ENCODE results near the gene CA5A.
"Not testable (repeated sequence)": the region's sequence is repeated elsewhere in the genome, so short reads cannot be mapped to it uniquely, and the experiment has no call there.

CA5A gene

DNA sequence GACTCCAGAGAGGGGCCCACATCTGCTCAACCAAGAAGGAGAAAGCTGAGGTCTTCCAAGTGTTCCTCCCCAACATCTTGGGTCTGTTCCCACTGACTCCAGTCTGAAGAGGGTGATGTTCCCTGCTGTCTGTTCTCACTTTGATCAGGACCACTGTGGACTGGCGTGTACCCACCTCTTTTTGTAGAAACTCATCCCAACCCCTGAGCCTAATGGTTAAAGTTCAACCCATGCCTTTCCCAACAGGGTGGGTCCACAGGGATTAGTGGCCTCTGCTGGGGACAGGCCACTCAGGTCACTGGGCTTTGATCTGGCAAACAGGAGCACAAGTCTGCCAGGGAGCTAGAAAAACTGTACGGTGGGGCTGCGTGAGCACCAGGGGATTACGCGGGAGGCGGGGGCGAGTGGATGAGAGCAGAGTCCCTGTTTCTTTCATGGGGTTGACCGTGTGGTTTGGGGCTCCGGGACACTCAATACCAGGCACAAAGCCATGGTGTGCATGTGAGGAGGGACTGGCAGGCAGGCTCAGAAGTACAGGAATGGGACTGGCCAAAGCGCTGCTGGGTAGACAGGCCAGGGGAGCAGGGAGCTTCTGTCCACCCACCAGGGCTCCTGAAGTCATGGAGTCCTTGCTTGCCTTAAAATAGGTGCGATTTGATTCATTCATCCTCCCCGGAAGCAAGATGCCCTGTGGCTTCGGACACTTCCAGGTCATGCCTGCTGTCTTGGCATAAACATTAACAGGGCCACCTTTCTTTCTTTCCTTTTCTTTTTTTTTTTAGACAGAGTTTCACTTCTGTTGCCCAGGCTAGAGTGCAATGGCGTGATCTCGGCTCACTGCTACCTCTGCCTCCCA, at the start of gene CA5A:
Gene CA5A (minus strand): TSS at position 155 of the 856 bp plus-strand sequence. CDS start 79 bp downstream, at position 76.
- no peak for DNase-seq

DNA sequence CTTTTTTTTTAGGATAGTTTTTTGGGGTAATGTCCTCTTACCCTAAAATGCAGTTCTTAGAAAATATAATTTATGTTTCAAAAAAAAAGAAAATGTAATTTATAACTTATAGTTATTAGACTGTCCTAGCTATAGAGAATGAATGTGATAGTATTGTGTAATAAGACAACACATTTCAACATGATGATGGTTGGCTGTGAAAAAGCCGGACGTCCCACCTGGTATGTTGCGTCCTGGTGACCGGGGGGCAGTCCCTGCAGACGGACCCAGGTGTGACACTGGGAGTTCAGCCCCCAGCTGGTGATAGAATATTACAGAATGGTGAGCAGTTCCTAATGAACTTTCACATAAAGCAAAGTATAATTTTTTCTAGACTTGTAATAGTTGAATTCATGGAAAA, 49.2 kb upstream of the CA5A start:
- not testable (repeated sequence) for DNase-seq

DNA sequence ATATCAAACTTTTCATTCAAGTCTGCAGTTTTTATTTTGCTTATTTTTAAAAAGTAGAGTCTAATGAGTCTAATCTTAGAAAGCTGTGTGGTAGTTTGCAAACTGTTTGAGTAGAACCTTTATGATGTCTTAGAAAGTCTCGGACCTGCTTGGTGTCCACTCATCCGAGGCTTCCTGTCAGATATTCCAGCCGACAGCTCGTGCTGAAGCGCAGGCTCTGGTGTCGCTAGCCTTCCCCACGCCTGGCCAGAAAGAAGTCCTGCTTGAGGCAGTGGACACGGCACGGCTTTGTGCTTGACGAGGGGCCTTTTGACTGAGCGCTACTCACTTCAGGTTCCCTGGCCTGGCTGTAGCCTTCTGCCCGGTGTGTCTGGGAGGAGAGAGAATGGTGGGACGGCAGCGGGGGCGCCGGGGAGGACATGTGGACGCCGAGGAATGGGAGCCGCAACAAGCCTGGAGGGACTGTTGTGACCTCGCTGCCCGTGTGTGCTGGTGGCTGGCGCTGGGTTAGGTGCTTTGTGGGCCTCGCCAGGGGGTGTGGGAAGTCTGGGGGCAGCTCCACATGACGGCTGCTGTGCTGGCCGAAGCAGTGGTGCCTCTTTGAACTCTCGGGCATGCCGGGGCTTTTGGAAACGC, 48.4 kb upstream of the CA5A start:
- no peak for DNase-seq

DNA sequence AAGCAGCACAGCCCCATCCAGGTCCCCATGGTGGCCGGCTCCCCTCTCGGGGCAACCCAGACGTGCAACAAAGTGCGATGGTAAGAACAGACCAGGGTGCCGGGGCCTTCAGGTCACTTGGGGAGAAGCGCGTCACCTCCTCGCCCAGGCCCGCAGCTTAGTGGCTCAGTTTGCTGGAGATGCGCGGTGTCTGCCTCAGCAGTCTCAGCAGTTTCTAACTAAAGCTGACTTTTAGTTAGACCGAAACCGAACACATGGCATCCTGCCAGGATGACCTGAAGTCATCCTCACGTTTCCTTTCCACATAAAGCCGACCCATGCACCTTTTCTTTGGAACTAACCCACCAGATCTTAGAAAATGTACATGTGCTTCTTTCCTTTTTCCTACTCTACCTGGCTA, 47.9 kb upstream of the CA5A start:
- DNase-seq = not testable (repeated sequence)

DNA sequence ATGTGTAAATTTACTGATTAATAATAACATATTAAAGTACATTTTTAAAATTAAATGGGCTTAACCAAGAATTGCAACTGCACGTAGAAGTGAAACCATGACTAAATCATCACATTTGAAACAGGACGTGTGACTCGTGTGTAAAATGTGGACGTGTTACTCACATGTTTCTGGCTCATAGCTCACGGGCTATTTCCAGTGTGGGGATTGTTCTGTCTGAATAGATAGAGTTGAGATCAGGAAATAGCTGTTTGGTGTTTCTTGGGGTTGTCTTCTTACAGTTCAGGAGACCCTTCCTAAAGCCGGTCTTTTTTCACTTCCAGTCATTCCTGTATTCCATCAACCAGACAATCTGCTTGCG, 47.4 kb upstream of the CA5A start:
- not testable (repeated sequence) for DNase-seq

DNA sequence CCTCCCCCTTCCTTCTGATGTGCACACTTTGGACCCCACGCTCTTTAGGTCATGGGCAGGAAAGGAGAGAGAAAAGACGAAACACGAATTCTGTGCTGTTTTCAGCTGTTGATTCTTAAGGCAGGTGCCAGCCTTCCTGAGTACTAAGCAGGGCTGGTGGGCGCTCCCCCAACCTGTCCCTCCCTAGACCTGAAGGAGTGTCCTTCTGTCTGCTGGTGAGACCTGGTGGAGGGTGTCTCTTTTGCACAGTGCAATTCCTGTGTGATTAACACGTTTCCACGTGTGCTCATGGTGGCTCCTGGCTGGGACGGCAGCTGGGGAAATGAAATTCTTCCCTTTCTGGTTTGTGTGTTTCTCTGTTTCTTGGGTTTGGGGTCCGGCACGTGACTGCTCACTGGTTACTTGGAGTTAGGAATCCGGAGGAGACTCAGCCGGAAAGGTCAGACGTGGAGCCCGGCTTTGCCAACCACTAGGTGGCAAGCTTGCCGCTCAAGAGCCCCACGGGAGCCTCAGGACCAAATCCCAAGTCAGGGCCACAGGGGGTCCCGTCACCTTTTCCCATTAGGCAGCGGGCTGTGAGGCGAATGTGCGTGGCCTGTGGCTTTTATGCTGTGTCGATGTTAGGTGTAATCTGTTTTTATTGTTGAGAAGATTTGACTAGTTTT, 46.9 kb upstream of the CA5A start:
- not testable (repeated sequence) for DNase-seq

DNA sequence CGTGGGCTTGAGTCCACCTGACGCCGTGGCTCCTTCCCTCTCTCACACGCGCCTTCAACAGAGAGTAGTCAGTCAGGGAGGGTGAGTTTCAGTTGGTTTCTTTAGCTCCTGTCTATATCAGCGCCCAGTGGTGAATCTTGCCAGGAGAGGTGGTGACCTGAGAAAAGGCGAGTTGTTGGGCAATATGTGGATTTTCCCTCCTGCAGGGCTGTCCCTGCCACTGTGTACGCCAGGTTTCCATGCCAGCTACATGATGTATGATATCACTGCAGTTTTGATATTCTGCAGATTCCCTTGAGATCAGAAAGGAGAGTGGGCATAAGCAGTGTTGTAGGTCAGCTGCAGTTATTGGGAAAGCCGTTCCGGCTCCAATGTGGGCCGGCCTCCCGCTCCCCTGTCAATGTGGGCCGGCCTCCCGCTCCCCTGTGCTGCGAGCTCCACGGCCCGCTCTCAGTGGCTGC, 46.3 kb upstream of the CA5A start:
- DNase-seq = no peak

DNA sequence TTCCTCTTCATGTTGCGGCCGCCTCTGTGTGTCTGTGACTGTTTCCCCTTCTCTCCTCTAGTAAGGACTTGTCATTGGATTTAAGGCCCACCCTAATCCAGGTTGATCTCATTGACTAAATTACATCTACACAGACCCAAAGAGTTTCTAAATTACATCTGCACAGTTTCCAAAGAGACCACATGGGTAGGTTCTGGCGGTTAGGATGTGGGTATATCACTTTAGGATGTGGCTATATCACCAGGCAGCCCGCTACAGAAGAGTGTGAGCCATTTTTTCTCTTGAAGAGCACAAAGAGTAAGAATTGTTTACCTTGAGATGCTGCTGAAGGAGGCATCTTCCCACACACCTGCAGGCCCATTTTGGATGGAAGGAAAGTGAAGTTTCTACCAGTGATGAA, 45.0 kb upstream of the CA5A start:
- not testable (repeated sequence) for DNase-seq

DNA sequence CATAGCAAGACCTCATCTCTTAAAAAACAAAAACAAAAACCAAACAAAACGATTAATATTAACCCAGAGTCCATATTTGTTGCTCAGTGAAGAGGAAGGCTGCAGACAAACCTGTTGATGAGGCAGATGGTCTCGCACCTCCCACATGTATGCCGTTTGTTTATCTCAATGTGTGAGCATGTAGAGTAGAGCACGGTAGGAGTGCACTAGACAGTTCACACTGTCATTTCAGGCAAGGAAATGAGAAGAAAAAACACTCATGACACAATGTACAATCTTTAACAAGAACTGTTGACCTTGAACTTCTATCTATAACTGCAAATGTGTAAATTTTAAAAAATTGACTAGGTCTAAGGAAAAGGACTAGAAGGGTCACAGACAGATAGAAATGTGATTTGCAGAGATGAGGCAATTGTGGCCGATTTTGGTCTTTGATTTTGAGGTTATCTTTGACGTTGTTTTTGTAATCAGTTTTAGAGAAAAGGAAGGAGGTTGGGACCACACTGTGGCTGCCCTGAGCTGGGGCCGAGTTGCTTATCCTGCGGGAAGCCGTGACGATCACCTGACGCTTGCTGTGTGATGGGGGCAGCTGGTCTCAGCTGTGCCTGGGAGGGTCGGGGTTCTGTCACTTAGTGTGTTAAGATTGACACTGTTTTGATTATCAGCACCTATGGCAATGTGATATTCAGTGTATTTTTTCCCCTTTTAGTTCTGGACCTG, 43.7 kb upstream of the CA5A start:
- not testable (repeated sequence) for DNase-seq

DNA sequence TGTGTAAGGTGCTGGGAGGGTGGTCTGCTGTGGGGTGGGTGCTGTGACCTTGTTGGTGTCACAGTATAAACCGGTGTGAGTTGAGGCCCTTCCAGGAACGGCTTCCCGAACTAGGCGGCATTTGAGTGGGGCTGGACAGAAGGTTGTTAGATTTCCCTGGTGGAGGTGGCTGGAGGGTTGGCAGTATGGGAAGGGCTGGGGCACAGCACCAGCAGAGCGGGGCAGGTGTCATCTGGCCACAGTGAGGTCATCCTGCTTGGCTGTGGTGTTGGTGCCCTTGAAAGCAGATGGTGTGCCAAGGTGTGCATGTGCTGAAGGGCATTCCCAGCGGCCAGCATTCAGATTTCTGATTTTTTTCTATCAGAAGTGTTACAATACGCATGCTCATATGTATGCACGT, 43.0 kb upstream of the CA5A start:
- DNase-seq = no peak

DNA sequence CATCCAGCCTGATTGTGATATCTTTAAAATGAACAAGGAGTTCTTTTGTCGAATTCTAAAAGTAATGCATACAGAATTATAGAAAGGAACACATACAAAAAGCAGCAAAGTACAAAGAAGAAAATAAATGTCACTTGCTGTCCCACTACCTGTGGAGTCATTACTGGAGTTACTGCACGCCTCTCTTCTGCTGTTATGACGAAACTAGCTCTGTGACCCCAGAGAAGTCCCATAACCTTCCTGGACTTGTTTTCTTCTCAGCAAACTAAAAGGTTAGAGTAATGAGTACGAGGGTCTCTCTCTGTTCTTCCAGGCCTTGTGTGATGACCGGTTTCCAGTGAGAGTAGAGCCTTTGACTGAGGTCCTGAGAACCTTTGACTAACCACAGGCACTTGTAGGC, 41.8 kb upstream of the CA5A start:
- DNase-seq = no peak

DNA sequence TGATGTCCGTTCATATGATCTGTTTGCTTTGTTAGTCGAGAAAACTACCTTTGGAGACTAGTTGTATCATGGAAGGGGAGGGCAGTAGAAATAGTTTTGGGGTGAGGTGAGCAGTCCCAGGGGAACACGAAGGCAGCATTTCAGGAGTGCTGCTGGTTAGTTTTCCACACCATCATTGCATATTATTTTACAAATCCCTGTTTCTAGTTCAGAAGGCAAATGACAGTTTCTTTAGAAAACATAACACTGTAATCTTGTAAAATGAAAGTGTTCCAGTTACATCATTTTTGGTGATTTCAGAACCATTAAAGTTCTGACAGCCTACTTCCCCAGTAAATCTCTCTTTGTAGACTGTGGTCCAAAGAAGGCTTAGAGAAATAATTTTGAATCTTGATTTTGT, 40.3 kb upstream of the CA5A start:
- no peak for DNase-seq

DNA sequence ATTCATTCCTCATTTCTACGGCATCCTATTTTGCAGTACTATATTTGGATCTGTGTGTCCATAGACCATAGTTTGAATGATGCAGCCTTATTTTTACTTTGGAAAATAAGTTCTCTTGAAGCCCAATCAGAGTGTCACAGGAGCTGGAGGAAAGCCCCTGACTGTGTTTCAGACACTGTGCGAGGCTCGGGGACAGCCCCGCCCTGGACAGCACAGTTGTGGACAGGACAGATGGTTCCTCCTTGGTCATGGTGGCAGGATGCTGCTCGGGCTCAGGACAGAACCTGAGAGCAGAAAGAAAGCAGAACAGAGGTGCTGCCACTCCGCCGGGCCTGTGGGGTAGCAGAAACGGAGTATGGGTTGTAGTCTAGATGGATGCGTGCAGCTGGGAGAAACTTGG, 37.8 kb upstream of the CA5A start:
- no peak for DNase-seq

DNA sequence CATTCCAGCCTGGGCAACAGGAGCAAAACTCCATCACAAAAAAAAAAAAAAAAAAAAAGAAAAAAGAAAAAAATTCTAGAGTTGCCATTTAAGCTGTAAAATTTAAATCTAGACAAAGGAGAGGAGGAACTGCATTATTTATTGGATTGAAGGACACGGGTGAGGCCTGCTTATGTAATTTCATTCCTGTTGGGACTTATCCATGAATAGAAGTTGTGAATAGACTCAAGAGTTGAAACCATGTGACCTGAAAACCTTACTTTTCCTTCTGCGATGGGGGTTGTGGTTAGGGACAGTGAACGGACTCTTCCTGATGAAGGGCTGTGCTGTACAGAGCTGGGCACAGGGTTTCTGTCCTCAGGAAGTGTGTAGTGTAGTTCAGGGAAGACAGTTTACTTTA, 37.4 kb upstream of the CA5A start:
- DNase-seq = no peak

DNA sequence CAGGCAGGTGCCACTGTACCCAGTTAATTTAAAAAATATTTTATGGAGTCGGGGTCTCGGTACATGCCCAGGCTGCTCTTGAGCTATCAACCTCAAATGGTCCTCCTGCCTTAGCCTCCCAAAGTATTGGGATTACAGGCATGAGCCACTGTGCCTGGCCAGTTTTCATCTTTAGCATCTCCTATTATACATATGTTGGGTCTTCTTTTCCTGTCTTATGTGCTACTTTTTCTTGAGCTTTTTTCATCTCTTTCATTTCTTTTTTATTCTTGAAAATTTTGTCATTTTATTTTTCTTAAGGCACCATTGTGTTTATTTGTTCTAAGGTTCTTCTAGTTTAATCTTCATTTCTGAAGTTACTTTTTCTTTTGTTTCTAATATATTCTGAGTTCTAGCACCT, 35.6 kb upstream of the CA5A start:
- DNase-seq = no peak

DNA sequence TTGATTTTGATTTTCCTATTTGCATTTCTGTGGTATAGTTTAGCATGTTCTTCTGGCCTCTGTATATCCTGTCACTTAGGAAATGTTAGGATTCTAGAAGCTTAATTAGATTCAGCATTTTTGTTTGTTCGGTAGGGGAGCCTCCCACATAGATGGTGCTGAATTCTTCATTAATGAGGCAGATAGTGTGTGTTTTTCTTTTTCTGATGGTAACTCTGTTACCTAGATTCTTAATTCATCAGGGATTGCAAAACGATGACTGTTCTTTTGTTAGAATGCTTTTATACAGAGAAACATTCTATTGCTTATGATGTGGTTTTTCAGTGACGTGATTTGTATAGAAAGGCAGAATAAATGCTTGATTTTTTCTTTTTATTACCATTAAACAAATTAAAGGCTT, 33.9 kb upstream of the CA5A start:
- no peak for DNase-seq

DNA sequence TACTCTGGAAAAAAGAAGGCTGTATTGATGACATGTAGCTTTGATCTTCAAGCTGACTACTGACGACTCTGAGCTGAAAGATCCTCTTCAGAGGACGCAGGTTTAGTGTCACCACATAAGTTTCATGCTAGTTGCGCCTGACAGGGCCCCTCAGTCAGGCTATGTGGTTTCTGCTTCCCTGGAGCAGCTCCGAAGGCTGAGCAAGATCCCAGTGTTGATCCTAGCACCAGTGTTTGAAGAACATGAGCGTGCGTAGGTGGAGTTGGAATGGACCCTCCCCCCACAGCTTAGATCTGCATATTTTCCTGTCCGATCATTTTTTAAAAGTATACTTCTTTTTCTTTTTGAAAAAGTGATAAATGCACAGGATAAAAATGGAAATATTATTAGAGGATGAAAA, 32.2 kb upstream of the CA5A start:
- no peak for DNase-seq

DNA sequence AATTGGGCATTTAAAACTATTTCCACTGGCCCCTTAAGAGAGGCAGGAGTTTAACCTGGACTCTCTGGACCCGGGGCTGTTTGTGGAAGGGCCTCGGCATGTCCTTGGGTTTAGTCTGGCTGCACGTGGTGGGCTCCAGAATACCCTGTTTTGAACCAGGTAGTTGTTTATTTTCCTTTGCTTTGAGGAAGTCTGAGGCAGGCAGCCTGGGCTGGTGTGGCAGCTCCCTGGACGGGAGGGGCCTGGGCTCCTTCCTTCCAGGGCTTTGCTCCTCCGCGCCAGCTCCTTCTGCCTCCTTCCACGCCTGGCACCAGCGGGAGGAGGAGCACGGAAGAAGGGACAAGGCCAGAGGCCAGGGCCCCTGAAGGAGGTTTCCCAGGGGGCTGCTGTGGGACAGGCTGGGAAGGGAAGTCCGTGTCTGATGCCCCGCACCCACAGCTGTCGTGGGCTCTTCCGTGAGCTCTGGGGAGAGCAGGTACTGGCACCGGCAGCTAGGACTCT, 30.4 kb upstream of the CA5A start:
- DNase-seq = no peak

DNA sequence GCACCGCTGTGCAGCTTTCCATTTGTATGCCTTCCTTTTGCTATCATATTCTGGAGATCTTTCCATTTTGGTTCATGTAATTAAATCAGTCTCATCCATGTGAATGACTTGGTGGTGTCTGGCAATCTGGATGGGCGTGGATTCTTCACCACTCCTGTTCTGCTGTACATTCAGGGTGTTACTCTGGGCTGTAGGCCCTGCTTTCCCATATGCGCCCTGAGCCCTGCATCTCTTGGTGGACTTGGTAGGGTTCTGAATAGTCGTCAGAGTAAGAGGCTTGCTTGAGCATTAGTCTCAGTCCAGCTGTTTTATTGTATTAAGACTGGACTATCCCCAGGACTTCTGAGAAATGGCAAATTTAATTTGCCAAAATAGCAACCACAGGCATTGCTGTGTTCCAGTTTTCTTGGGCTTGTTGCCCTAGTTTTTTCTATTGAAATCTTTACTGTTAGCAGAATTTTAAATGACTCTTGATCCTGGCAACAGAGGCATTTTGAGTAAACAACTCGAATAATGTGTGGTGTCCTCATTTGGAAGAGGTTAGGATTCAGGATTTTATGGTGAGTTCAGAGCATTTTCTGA, 29.8 kb upstream of the CA5A start:
- DNase-seq = no peak

DNA sequence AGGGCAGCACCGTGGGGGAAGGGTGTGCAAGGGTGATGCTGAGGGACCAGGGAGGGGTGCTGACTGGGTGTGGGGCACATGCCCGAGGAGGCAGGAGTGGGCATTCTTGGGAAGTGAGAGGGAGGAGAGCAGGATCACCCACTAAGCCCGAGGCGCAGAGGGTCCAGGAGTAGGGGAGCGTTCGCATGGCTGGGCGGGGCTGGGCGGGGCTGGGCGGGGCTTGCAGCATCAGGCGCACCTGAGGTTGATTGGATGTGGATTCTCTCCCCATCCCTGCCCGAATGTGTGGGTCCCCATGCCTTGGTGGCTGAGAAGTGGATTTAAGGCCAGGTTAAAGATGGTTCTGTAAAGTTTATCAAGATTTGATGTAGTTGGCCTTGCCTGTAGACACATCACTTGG, 29.1 kb upstream of the CA5A start:
- no peak for DNase-seq

DNA sequence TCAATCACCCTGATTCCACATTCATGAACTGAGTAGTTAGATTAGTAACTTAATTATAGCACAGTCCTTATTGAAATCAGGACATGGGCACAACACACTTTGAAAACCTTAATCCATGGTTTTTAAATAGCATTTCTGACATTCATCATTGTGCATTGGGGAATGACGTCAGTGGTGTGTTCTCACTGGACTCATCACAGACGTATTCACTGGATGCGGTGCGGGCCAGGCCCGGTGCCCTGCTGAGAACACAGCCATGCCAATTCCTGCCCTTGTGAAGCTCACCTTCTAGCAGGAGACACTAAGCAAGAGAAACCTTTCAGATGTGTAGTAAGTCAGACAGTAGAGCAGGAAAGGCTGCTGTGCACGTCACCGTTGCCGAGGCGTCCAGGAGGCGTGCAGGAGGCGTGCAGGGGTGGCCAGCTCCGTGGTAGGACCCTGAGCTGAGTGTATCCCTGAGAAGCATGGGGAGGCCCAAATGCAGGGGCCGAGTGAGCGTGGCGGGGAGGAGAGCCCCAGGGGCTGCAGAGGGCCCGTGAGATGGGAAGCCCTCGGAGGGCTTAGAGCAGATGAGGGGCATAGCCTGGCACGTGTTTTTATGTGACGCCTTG, 27.8 kb upstream of the CA5A start:
- DNase-seq = no peak

DNA sequence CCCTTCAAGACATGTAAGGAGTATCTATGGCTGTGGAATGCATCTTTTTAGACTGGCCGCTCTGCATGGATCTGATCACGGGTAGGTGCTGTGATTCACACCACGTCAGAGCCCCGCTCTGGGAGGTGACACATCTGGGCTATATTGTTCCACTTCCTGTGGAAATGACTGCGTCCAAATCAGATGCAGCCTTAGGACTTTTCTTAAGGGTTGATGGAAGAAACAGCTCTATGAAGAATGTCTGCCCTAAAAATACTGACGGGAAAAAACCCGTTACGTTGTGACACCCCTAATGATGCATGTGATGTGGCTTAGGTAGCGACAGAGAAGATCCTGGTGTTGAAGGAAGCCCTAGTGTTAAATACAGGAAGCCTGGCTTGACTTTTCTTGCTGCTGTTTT, 27.1 kb upstream of the CA5A start:
- DNase-seq = peak; percentile 76 to 79
